ENCODE measurements around the gene RGPD5.
"Not testable (repeated sequence)": the region's sequence is repeated elsewhere in the genome, so short reads cannot be mapped to it uniquely, and the experiment has no call there.

Gene RGPD5

DNA sequence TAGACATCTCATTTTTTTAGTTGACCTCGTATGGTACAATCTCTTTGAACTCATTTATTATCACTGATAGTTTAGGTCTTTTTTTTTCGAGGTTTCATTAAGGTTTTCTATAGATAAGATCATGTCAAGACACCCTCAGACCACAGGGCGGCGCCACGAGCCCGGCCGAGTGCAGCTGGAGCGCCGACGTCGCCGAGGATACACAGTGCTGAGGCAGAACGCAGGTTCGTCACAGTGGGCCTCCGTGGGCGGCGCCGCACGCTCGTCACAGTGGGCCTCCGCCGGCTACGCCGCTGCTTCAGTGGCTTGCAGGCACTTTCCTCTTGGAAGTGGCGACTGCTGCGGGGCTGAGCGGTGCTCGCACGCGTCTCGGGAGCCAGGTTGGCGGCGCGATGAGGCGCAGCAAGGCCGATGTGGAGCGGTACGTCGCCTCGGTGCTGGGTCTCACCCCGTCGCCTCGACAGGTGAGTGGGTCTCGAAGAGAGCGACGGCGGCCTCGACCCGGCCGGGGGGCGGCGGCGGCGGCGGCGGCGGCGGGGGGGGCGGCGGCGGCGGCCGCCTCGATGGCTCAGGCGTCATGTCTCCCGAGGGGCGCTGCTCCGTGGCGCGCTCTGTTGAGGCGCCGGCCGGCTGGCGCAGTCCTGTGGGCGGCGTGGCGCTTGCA lies at the start of gene RGPD5:
RGPD5 (plus strand) TSS at position 232 of the 664 bp plus-strand sequence; CDS start at position 393, 161 bp downstream.
- not testable (repeated sequence) for DNase-seq (ENCODE audit: low read depth, low spot score)

DNA sequence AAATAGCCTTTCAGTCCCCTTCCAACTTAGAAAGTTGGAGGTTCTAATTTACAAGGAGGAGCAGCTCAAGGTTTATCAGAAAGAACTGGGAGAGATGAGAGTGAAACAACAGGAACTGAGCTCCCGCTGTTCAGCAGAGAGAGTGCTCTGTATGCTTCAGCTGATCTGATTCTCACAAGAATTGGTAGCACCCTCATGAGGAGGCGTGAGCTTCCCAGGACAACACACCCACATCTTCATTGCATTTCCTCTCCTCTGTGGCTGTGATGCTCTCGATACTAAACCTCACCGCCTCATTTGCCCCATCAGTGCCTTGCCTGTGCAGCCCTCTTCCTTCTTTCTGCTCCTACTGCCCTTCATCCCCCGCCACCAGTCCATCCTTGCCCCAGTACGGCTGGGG lies 42.5 kb upstream of the RGPD5 start:
- not testable (repeated sequence) for DNase-seq (ENCODE audit: low read depth, low spot score)

DNA sequence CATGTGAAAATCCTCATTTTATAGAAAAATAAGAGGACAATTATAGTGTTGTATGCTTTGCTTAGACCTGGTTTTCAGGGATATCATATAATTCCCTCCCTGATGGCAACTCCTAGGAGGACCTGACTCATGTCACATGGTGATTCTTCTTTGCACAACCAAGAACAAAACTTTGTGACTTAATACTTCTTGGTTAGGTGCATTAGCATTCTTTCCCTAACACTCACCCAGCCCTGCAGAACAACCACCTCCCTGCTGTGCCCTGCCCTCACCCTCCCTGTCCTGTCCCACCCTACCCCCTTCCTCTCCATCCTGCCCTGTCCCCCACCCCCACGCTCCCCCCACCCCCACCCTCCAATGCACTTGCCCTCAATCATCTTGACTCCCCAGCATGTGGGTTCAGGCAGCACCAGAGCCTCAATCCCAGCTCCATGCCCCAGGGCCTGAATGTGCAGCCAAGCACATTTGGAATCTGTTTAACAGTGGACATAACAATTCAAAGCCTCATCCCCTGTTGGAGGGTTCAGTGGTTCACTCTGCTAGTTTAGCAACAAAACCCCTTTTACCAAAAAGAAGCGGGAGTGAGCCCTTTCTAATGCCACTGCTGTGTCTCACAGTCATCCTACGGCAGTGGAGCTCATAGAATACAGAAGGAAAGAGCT lies 36.8 kb upstream of the RGPD5 start:
- not testable (repeated sequence) for DNase-seq (ENCODE audit: low read depth, low spot score)

DNA sequence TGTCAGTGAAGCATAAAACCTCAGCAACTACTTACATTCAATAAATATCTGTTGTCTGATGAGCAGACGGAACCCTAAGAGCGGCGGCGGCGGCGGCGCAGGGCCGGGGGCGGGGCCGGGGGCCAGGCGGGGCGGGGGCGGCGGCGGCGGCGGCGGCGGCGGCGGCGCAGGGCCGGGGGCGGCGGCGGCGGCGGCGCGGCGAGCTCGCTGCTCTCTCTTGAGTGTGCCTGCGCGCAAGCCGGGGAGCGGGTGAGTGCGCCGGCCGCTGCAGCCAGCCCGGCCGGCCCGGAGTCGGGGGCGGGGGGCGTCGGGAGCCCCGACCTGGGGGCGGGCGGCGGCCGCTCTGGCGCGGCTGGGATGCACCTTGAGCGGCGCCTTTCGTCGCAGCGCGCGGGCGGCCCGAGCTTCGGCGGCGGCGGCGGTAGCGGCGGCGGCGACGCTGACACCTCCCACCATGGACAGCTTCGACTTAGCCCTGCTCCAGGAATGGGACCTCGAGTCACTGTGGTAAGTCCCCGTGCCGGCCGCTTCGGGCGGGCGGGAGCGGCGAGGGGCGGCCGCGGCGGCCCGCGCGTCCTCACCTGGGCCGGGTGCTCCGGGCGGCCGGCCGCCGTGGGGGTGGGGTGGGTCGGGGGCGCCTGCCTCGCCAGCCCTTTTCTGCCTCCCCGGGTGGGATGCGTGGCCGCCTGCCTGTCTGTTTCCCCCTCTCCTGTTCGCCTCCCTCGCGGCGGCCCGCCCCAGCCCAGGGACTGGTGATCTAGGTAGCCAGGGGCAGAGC lies 33.7 kb upstream of the RGPD5 start:
- DNase-seq (ENCODE audit: low read depth, low spot score), result not testable (repeated sequence)

DNA sequence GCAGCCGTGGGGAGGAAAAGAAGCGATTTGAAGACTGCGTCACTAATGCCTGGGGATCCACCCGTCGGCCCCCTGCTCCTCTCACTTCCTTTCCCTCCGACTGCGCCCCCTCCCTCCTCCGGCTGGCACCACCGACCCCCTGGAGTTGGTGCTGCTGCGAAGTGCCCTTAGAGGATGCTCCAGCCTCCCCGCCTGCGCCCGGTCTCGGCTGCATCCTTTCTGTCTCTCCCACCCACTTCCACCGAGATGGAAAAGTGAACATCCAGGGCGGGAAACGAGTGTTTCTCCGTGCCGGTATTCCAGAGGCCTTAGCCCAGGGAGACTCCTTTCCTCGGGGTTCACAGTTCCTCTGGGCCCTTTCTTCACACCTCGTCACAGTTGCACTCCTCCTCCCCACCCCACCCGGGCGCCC lies 33.1 kb upstream of the RGPD5 start:
- not testable (repeated sequence) for DNase-seq (ENCODE audit: low read depth, low spot score)

DNA sequence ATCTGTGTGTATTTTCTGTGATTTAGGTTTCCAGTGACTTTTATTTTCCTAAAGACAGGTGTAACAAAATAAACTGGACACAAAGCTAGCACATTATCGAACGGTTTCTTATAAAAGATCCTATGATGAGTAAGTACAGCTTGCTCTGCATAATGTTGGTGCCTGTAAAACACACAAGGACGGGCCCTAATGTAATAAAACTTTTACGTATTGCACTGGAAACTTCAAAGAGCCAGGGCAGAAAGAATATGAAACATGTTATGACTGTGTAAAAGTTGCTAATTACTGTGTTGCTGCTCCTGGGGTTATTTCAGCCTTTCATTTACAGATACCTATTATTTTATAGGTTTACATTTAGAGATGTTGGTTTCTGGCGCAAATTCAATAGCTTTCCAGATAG lies 32.1 kb upstream of the RGPD5 start:
- not testable (repeated sequence) for DNase-seq (ENCODE audit: low read depth, low spot score)

DNA sequence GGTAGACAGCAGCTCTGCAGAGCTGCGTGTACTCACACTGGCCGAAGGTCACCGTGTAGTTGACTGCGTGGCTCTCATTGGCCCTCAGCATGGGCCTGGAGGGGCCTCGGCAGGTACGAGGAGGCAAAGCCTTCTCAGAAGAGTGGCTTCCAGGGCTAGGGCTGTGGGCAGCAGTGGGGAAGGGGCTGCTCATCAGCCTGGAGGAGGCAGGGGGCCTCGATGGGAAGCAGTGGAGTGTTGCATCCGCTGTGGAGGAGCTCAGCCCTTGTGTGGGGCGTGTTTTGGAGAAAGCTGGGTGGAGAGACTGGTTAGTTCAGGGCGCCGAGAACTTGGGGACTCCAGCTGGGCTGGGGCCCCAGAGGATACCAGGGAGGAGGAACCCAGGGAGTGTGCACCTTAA lies 28.0 kb upstream of the RGPD5 start:
- not testable (repeated sequence) for DNase-seq (ENCODE audit: low read depth, low spot score)

DNA sequence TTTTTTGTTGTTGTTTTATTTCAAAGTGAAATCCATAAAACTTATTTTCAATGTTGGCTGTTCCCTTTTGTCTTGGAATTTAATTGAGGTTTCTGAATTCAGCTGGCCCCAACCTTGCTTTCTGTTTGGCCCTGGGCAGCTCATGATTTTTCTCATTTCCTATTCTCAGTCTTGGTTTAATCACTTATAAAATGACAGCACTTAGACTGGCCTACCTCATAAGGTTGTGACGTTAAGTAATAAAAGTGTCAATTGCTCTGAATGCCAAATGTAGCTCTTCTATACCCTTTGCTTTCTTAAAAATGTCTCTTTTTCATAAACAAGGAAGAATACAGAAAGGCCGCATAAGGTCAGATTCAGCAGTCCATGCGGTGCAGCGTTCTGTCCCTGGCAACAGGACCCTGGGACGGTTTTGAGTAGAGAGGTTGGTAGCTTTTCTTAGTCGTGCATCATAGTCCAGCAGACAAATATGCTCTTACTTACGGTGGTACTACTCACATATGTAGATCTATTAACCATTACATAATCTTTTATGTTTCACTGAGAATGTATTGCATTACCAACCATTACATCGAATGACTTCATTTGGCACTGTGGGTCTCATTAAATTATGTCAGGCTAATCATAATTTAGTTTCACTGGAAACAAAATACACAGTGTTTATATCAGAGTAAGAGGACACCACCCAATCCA lies 27.1 kb upstream of the RGPD5 start:
- DNase-seq (ENCODE audit: low read depth, low spot score), result not testable (repeated sequence)

DNA sequence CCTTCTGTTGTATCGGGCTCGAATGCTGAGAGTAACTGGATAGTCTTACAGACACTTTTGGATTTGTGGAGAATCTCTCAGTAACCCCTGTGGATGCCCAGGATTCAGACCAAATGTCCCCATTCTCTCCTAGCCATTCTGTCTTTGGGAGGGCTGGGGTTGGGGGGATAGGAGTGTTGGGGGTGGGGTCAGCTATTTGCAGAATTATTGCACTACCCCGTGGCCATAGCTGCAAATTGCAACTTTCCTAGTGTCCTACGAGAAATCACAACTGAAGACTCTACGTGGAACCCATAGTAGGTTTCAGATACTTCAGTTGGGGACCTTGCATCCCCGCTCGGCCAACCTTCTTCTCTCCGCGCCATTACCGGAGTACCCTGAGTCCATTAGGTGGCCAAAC lies 25.2 kb upstream of the RGPD5 start:
- not testable (repeated sequence) for DNase-seq (ENCODE audit: low read depth, low spot score)

DNA sequence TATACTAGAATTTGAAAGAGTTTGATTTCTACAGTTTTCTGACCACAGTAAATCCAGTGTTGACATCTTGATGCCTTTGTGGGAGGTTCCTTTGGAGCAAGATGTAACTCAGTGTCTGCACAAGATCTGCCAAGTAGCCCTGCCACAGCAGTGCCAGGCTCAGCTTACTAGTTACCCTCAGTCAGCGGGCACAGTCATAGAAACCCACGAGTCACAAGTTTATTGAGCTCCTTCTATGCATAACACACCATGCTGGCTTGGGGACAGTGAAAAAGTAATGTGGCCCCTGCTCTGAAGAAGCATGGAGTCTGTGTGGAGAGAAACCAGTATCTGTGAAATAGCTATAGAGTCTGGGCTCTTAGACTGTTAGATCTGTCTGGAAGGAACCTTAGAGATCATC lies 15.0 kb upstream of the RGPD5 start:
- not testable (repeated sequence) for DNase-seq (ENCODE audit: low read depth, low spot score)

DNA sequence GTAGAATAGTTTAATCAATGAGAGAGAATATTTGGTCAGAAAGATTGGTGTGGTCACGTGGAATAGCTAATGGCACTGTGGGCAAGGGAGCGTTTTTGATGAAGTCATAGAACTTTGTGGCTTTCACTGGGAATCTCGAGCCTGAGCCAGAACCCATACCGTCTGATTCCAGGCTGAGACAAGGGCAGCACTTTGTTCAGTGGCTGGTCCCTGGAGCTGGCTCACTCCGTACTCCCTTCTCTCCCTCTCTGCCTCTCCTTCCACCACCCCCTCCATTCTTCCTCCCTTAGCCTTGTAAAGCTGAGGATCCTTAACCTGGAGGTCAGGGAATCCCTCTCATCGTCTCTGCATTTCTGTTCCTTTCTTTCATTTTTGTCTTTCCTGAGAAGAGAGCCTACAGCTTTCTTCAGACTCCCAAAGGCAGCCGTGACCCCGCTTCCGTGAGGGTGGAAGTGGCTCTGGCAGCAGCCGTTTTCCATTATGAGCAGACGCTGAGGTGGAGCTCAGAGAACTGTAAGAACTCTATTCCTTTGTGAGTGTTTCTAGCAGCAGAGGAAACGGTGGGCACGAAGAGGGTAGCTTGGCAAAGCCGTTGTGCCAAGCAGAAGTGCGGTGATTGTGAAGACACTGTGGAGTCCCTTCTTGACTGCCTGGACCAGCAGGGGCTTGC lies 12.8 kb upstream of the RGPD5 start:
- DNase-seq (ENCODE audit: low read depth, low spot score), result not testable (repeated sequence)

DNA sequence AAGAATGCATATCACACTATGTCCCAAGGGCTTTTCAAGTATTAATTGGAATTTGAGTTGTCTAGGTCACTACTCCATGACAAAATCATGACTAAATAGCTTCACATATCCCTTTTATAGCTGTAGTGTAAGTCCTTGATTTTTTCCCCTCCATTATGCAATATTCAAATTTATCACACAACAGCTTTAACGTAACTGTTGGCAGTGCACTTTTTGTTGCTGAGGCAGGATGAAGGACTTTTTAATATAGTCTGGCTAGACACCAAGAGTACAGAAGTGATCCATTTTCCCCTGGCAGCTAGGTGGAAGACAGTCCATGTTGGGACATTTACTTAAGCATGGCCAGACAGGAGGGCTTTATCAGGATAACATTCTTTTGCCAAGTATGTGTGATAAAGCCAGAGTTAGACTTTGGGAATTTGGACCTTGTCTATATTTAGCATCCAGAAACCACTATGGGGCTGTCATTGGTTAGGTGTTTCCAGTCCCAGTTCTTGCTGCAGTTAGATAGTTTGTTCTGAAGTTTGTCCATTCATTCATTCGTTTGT lies 11.6 kb upstream of the RGPD5 start:
- not testable (repeated sequence) for DNase-seq (ENCODE audit: low read depth, low spot score)

DNA sequence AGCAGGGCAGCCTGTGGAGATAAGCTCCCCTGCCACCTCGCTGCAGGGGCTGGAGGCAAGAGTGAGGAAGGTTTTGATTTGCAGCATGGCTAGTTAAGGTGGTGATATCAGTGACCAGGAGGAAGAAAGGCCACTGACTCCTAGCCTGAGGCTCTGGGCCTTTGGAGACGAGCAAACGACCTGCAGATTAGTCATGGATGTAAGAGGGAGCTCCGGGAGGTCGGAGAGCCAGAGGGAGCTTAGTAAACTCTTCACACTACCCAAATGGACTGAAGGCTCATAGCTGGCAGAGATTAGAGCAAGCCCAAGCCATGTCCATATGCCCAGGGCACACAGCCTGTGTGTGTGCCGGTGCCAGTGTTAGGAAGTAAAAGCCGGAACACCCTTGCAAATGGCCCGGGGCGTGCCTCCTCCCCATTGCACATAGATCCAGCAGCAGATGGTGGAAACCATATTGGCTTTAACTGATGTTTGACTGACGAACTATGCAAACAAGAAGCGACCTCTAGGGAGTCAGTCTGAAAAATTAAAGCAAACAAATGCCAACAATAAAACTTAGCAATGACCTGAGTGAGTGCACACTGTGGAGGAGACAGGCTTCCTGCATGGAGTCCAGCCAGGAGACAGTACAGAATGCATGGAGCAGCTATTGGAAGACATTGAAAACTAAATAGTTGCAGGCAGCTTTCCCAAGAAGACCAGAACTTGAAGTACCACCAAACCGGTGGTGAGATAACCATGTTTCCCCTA lies 2.4 kb upstream of the RGPD5 start:
- DNase-seq (ENCODE audit: low read depth, low spot score), result not testable (repeated sequence)

DNA sequence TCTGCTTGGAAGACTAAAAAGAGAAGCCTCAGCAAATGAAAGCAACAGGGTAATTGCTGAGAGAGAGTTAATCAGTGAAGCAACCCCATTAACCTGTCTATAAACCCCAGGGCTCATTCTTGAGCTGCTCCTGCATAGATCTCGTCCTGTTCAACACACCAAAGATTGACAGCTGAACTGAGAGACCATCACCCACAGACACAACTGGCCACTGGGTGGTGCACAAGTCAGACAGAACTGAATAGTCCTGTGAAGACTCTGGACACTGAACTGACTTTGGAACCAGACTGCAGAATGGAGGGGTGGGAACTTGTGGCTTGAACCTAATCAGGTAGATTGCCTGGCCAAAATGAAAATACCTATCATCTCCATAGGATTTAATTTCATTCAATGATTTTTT lies 1.4 kb upstream of the RGPD5 start:
- not testable (repeated sequence) for DNase-seq (ENCODE audit: low read depth, low spot score)

DNA sequence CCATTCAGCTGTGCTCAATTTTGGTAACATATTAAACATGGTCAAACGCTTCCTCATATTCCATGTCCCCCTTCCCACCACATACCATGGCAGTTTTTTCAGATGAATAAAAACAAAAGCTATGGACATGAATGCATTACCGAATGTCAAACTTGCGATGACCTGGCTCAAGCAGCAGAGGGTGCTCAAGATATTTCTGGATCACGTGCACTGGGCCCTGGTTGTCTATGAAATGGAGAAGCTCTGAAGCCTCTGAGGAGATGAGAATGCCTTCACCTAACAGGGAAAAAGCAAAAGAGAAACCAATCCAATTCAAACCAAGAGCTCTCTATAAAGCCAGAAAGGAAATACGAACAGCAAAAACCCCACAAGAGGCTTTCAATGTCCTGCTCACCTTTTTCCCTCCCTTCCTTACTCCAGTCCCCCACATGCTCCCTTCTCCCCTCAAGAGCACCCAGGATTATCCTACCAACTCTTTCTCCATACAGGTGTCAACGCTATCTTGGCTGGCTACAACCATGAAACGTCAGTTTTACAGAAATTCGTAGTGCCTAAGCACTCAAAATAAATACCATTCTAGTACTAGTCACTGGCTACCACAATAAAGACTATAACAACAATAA lies 77.1 kb downstream of the RGPD5 start:
- DNase-seq (ENCODE audit: low read depth, low spot score), result not testable (repeated sequence)

DNA sequence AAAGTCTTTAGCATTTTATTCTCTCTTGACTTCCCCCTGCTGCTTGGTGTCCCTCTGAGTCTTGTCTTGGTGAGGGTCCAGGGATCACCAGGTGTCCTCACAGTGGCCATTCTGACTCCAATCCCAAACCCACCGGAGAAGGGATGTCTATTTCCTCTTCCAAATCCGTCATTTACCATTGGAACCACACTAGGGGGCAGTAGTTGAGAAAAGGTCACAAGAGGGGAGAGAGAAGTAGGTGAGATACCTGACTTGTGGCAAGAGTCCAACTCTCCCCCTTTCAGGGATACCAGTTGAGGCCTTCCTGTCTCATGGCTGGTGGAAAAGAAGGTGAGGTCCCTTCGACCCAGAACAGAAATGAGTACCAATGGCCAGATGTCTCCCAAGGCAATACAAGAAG lies 82.5 kb downstream of the RGPD5 start:
- DNase-seq (ENCODE audit: low read depth, low spot score), result not testable (repeated sequence)

DNA sequence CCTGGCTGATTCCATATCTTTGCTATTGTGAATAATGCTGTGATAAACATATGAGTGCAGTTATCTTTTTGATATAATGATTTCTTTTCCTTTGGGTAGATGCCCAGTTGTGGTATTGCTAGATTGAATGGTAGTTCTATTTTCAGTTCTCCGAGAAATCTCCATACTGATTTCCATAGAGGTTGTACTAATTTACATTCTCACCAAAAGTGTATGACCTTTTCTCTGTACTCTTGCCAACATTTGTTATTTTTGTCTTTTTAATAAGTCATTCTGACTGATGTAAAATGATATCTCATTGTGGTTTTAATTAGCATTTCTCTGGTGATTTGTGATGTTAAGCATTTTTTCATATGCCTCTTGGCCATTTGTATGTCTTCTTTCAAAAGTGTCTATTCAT lies 88.0 kb downstream of the RGPD5 start:
- not testable (repeated sequence) for DNase-seq (ENCODE audit: low read depth, low spot score)

DNA sequence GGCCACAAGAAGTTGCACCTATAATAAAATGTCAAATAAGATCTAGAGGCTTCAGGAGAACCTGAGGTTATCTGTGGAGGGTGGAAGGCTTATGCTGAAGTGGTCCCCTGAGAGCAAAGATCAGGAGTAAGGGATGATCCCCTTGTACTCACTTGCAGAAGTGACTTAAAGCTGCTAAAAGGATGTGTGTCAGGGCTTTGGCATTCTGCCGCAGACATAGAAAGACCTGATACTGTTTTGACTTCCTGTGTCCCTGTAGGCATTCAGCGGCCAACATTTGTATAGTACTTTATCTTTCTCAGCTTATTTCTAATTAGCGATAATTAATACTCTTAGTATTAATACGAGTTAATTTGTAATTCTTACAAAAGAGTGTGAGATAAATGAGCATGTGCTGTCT lies 94.3 kb downstream of the RGPD5 start:
- DNase-seq (ENCODE audit: low read depth, low spot score), result not testable (repeated sequence)

DNA sequence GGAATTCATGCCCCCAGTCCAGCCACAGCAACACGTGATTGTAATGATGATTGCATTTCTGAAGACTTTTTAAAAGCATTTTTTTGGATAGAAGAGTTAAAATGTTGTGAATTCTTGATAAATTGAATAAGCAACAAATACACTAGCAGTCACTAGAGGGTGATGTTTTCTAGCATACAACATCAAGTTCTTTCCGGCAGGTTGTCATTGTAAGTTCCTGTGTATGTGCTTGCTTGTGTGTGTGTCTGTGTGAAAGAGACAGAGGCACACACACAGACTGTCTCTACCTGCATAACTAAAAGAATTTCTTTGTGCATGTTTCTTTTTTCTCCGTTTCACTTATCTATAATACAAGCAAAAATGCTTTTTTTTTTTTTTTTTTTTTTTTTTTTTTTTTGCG lies 95.8 kb downstream of the RGPD5 start:
- not testable (repeated sequence) for DNase-seq (ENCODE audit: low read depth, low spot score)

DNA sequence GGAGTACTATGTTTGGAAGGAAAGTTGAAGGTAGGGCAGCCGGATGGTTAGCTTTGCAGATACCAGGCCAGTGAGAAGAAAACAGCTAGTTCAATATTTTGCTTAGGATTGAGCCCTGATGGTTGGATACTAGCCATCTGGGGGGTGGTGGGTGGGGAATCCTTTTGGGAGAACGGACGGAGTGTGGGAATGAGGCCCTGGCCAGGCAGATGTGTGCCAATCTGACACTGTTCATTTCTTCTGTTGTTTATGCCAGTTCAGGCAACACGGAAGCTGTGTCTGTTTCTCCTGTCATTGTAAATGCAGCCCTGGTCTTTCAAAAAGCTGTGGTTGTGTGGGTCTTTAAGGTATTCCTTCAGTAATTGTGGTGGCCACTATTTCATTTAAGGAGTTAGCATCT lies 96.9 kb downstream of the RGPD5 start:
- not testable (repeated sequence) for DNase-seq (ENCODE audit: low read depth, low spot score)

Data from astrocyte of the hippocampus (primary cell).